A549 treated with AZD2906 at 1 μM for 4 hours (cell line): Measurements from ENCODE around the gene MBD3L5. TPM values are rescaled to one million over a fixed set of nuclear protein-coding genes. Genes with fewer than 3 reads are reported as not detected.

ENCODE experiments used
- total RNA-seq: library from RNA; stranded (reverse); fragments of 200-300 nt; extraction: Qiagen RNA extraction; gene quantifications from 5 replicates; pipeline ENCODE4 v1.2.3, GENCODE V29; 2022

The MBD3L5 gene
- not detected in 5 replicates for total RNA-seq

GRCh38 chr19:7030278-7030677 is at the start of gene MBD3L5:
MBD3L5 (plus strand) TSS chr19:7030578; CDS start chr19:7030612, 34 bp downstream.

GRCh38 chr19:7021331-7021730 is 9.0 kb upstream of the MBD3L5 start, which contains the start of gene MBD3L2B:
MBD3L2B (minus strand) TSS chr19:7021431; CDS start chr19:7021397, 34 bp downstream.

GRCh38 chr19:7040079-7040478 is 9.7 kb downstream of the MBD3L5 start, which contains the start of gene MBD3L4:
MBD3L4 (minus strand) TSS chr19:7040179; CDS start chr19:7040144, 35 bp downstream.

GRCh38 chr19:7049021-7049420 is 18.6 kb downstream of the MBD3L5 start, which contains the start of gene MBD3L2:
MBD3L2 (plus strand) TSS chr19:7049321; CDS start chr19:7049374, 53 bp downstream.

GRCh38 chr19:7058576-7058975 is 28.2 kb downstream of the MBD3L5 start, which contains the start of gene MBD3L3:
MBD3L3 (minus strand) TSS chr19:7058676; CDS start chr19:7058605, 71 bp downstream.

GRCh38 chr19:7069042-7069903 is 38.9 kb downstream of the MBD3L5 start, which contains the start of gene ZNF557:
ZNF557 (plus strand) TSS chr19:7069703; CDS start chr19:7075075, 5,372 bp downstream.

Other genes with a start within 250 kb of the MBD3L5 start
- 4.3 to 5.6 TPM (median 4.7 TPM) in 5 replicates for gene ADGRE1, start 143.0 kb upstream of the MBD3L5 start, total RNA-seq
- not detected in 5 replicates for gene MBD3L2B, start 9.1 kb upstream of the MBD3L5 start, total RNA-seq
- gene MBD3L4, start 9.6 kb downstream of the MBD3L5 start, total RNA-seq = not detected in 5 replicates
- not detected in 5 replicates for gene MBD3L2, start 18.7 kb downstream of the MBD3L5 start, total RNA-seq
- gene MBD3L3, start 28.1 kb downstream of the MBD3L5 start, total RNA-seq = not detected in 5 replicates
- gene ZNF557, start 39.1 kb downstream of the MBD3L5 start, total RNA-seq = 2.4 to 2.9 TPM (median 2.8 TPM) in 5 replicates